Ascending aorta (tissue), 2 donors: ENCODE data around the gene SNED1. TPM values are rescaled to one million over a fixed set of nuclear protein-coding genes. Genes with fewer than 3 reads are reported as not detected.

Experiments
- DNase-seq, 2 donors: peaks; one replicate each; pipeline ENCODE4 v3.0.0-alpha.2; 2019; ENCODE audit warnings: low spot score in 2 of 2
- H3K27ac ChIP-seq, 2 donors: fragments of 200-600 bp; sonication (generic); one replicate each; pipeline ENCODE4 v1.5.1; 2016 to 2017; ENCODE audit warnings: mild to moderate bottlenecking in 1 of 2
- H3K27me3 ChIP-seq: fragments of 200-600 bp; sonication (generic); one replicate; pipeline ENCODE4 v1.5.1; 2017
- H3K36me3 ChIP-seq, 2 donors: fragments of 200-600 bp; sonication (generic); one replicate each; pipeline ENCODE4 v1.5.1; 2016
- H3K4me1 ChIP-seq, 2 donors: fragments of 200-600 bp; sonication (generic); one replicate each; pipeline ENCODE4 v1.5.1; 2016 to 2017; ENCODE audit warnings: mild to moderate bottlenecking in 1 of 2
- H3K4me3 ChIP-seq, 2 donors: fragments of 200-600 bp; sonication (generic); one replicate each; pipeline ENCODE4 v1.5.1; 2016 to 2017; ENCODE audit warnings: mild to moderate bottlenecking in 1 of 2
- H3K9me3 ChIP-seq, 2 donors: fragments of 200-600 bp; sonication (generic); one replicate each; pipeline ENCODE4 v1.5.1; 2016
- intact Hi-C: fragments of 100-400 bp; cut with DNase I; formaldehyde crosslinking; loops from one replicate; pipeline ENCODE4 v1.15.1; 2023
- total RNA-seq: library from RNA; depleted of rRNA; stranded (reverse); fragments of >200 nt; gene quantifications from one replicate; pipeline ENCODE4 v1.1.0, GENCODE V29; 2016
- TF ChIP-seq, protein P1 (sequence below), 3 experiments: fragments of 200-600 bp in 2 of 3; fragments of 450-650 bp in 1 of 3; sonication (generic) in 2 of 3; IDR thresholded peaks; one replicate each; pipeline ENCODE4 v1.5.1; 2016 to 2019; ENCODE audit warnings: antibody characterized with exemption in 3 of 3, mild to moderate bottlenecking in 1 of 3, moderate library complexity in 1 of 3

SNED1 gene
- total RNA-seq, 1 donor from 2014 or later = 84.3 TPM

GRCh38 chr2:241047253-241048010, 49.0 kb downstream of the SNED1 start:
- H3K4me1 ChIP-seq = no peaks in the 10 kb centered on the region
- TF ChIP-seq, protein P1, sequence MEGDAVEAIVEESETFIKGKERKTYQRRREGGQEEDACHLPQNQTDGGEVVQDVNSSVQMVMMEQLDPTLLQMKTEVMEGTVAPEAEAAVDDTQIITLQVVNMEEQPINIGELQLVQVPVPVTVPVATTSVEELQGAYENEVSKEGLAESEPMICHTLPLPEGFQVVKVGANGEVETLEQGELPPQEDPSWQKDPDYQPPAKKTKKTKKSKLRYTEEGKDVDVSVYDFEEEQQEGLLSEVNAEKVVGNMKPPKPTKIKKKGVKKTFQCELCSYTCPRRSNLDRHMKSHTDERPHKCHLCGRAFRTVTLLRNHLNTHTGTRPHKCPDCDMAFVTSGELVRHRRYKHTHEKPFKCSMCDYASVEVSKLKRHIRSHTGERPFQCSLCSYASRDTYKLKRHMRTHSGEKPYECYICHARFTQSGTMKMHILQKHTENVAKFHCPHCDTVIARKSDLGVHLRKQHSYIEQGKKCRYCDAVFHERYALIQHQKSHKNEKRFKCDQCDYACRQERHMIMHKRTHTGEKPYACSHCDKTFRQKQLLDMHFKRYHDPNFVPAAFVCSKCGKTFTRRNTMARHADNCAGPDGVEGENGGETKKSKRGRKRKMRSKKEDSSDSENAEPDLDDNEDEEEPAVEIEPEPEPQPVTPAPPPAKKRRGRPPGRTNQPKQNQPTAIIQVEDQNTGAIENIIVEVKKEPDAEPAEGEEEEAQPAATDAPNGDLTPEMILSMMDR (IDR thresholded peaks at IDR 0.05) = no peak
- no peaks in the 10 kb centered on the region for H3K27me3 ChIP-seq
- H3K4me3 ChIP-seq = no peak overlapping the region
- intact Hi-C loops = no loop called here
- peaks cover 0 to 10% of the 10 kb centered on the region in 2 donors for H3K9me3 ChIP-seq
- H3K27ac ChIP-seq = no peak overlapping the region
- peaks cover 34 to 79% of the 10 kb centered on the region in 2 donors for H3K36me3 ChIP-seq
- DNase-seq = no peak

DNA sequence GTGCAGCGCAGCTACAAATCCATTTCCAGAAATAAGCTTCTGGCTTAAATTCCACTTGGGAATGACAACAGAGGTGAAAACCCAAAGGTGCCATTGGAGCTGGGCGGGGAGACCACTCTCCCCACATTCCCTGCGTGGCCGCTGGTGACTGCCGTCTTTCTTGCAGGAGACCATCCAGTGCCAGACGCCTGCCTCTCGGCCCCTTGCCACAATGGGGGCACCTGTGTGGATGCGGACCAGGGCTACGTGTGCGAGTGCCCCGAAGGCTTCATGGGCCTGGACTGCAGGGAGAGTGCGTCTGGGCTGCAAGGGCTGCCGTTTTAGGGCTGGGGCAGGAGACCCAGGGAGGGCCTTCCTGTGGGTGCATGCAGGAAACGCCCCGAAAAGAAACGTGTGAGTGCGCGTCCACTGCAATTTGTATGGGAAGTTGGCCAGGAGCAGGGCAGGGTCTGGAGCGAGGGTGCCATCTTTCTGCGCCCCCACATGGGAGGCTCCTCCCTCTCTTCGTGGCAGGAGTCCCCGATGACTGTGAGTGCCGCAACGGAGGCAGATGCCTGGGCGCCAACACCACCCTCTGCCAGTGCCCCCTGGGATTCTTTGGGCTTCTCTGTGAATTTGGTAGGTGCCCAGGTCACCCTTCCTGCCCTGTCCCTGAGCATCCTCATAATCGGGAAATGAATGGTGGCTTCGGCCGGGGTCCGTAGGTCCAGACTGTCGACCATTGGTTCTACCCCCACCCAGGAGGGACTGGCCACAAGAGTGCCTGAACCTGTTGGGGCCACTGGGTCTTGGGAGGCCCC, 49.9 kb downstream of the SNED1 start:
- Histone ChIP-seq H3K9me3 (peaks cover 0 to 10% of the 10 kb centered on the region in 2 donors), H3K27me3 (no peaks in the 10 kb centered on the region), H3K4me3 (no peak overlapping the region), H3K4me1 (no peaks in the 10 kb centered on the region), H3K36me3 (peaks cover 42 to 79% of the 10 kb centered on the region in 2 donors), H3K27ac (no peak overlapping the region)
- TF ChIP-seq, protein P1 (IDR thresholded peaks at IDR 0.05) = no peak
- intact Hi-C loops = no loop called here
- no peak for DNase-seq

GRCh38 chr2:241048949-241049343, 50.5 kb downstream of the SNED1 start:
- no peaks in the 10 kb centered on the region for H3K27me3 ChIP-seq
- peaks cover 0 to 9% of the 10 kb centered on the region in 2 donors for H3K9me3 ChIP-seq
- intact Hi-C loops = no loop called here
- no peak for DNase-seq
- no peak overlapping the region for H3K27ac ChIP-seq
- H3K4me1 ChIP-seq = no peaks in the 10 kb centered on the region
- TF ChIP-seq, protein P1 (IDR thresholded peaks at IDR 0.05) = no peak
- H3K36me3 ChIP-seq = peaks cover 45 to 83% of the 10 kb centered on the region in 2 donors
- H3K4me3 ChIP-seq = no peak overlapping the region

DNA sequence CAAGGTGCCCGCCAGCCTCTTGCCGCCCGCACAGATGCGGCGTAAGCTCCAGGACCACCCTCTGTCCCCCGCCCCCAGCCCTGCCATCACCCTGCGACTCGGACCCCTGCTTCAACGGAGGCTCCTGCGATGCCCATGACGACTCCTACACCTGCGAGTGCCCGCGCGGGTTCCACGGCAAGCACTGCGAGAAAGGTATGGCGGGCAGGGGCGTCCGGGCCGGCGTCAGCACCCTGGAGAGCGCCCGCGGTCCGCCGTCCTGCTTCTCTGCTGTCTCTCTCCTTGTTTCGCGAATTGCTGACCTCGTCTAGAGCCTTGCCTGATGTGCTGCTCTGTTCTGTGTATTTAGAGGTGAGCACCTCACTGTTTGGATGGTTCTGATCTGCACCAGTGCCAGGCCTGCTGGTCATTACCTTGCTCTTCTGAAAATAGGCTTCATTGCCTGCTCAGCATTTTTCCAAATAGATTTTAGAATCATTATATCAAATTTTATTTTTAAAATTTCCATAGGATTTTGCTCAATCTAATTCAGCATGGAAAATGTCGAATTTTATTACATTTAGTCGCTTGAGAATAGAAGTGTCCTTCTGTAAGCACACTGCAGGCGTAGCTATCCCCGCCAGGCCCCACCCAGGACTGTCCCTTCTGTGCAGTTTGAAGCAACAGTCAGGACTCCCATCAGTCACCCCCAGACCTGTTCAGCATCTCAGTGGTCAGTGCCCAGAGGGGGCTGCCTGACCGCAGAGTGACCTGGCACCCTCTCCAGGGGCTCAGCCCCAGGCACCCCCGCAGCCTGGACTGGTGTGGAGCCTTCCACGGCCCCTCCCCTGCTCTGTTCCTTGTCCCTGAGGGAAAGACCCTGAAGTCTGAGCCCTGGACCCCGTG, 51.6 kb downstream of the SNED1 start:
- Histone ChIP-seq H3K27ac (no peak overlapping the region), H3K9me3 (no peaks in the 10 kb centered on the region), H3K27me3 (no peaks in the 10 kb centered on the region), H3K4me1 (no peaks in the 10 kb centered on the region), H3K4me3 (no peak overlapping the region), H3K36me3 (peaks cover 42 to 77% of the 10 kb centered on the region in 2 donors)
- intact Hi-C loops = no loop called here
- DNase-seq = no peak
- TF ChIP-seq, protein P1 (IDR thresholded peaks at IDR 0.05) = no peak
